Peyer's patch (tissue), 4 donors: ENCODE results near the gene SYT14.

Source experiments
- POLR2A ChIP-seq, 2 donors: fragments of 450-650 bp; IDR thresholded peaks; one replicate each; pipeline ENCODE4 v1.5.1; 2017; ENCODE audit warnings: antibody characterized with exemption in 2 of 2, mild to moderate bottlenecking in 2 of 2, moderate library complexity in 2 of 2
- TF ChIP-seq, protein P1 (sequence below), 6 experiments: fragments of 450-650 bp in 4 of 6; fragments of 200-600 bp in 2 of 6; sonication (generic) in 1 of 6; IDR thresholded peaks; one replicate each; pipeline ENCODE4 v1.5.1; 2017 to 2019; ENCODE audit warnings: antibody characterized with exemption in 6 of 6, mild to moderate bottlenecking in 3 of 6, moderate library complexity in 1 of 6

DNA sequence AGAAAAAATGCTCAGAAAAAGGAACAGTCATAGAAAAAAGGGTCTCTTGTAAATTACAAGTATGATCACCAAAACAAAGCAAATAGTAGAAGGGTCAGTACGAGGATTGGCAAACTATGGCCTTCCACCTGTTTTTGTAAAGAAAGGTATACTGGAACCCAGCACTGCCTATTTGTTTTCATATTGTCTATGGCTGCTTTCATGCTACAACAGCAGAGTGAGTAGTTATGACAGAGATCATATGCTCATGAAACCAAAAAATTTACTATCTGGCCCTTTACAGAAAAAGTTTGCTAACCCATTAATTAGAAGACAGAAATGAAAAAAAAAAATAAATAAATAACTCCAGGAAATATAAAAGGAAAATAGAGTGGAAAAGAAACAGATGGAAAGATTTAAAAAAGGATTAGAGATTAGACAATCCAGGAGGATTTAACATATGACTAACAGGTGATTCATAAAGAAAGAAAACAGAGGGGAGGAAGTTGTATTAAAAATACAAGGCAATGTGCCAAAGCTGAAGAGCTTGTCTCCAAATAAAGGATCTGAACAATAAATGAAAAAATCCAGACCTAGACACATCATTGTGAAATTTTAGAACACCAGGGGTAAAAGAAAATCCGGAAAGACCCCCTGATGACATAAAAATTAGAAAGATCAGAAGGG lies 186.0 kb downstream of the SYT14 start:
- TF ChIP-seq, protein P1, sequence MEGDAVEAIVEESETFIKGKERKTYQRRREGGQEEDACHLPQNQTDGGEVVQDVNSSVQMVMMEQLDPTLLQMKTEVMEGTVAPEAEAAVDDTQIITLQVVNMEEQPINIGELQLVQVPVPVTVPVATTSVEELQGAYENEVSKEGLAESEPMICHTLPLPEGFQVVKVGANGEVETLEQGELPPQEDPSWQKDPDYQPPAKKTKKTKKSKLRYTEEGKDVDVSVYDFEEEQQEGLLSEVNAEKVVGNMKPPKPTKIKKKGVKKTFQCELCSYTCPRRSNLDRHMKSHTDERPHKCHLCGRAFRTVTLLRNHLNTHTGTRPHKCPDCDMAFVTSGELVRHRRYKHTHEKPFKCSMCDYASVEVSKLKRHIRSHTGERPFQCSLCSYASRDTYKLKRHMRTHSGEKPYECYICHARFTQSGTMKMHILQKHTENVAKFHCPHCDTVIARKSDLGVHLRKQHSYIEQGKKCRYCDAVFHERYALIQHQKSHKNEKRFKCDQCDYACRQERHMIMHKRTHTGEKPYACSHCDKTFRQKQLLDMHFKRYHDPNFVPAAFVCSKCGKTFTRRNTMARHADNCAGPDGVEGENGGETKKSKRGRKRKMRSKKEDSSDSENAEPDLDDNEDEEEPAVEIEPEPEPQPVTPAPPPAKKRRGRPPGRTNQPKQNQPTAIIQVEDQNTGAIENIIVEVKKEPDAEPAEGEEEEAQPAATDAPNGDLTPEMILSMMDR (IDR thresholded peaks at IDR 0.05): no peak
- no peak for TF ChIP-seq POLR2A (IDR thresholded peaks at IDR 0.05)
